NCI-H69 (cell line): Measurements from ENCODE around the gene EFCAB8.

Source experiments
- DNase-seq: peaks from one replicate; lab custom pipeline; 2025; lab: John Stamatoyannopoulos, UW

EFCAB8 gene, protein sequence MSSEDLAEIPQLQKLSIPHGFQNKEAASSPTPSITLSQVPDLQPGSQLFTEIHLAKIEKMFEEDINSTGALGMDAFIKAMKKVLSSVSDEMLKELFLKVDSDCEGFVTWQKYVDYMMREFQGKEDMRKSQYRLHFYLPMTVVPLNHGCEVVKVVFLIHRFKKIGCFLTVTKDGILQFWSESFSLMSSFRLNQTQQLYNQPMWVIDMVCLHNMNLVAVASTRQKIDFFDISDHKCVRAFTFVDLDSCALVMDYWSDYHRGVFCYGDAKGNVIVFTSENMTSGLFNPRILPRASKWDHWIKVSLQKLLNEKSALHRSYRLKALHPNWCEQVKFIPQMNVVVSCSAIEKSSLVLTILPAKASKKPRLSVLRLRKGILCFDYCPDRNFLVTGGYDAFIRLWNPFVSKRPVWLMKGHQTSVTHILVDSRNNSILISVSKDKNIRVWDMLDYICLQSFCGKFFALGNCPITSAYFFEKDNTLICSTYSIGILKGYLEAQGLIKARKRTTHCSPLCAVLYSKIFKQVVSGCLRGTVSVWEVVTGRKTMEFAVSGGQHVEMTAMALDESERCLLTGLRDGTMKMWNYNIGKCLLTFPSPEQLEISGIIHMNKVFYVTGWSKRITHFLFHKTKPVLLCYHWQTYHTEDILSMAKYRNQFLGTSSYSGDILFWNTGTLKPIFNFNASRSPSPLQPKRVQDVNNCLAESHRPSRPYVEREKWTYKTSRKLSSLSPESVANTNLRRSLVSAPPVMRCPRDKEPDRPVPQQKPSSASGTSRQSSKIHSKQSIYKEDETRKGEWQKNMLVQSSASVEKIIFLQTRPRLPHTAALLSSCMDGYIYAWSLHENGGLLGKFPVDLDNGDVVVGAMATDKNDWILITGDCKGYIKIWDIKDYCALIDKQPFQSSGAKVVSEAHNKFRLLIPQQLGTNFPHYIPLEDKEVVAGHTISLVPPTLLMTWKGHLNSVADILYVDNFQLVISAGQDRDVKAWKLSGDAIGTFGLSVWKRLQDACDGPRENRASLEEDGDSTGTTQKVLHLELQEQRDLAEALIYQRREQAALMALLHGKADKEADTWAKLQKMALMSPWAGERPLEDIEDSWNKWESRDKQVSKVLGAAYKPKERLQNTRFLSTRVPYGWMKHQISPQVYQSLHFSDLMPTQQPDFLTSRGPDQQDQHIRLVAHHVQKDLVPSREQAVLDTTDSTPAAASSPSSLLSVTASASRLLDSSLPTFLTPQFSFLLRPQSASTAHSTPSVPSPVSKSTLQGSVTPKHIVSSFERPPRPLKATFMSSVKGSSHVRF

DNA sequence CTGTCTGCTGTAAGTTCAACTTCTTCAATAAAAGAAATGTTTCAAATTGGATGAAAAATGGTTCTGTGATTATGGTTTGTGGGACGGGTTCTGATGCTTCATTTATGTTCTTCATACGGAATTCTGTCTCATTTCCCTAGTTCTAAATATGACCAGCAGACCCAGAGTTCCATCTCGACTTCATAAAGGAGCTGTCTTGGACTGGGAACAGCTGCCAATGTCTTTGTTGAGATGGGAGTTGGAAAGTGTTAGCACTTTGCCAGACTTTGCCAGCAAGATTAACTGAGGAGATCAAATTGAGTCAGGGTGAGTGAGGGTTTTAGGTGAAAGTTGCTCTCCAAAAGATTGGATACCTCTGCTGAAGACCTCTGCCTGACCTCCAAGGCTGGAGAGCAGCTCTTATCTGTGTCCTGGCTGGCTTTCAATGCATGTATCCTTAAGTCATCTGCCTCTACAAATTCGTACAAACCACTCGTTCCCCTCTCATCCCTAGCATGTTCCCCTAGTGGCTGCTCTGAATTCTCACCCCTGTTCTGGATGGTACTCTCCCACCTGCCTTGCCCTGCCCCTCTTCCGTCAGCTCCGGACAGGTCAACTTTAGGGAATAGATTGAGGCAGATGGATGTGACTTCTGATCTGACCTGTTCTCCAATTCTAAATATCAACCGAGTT is at the start of gene EFCAB8:
EFCAB8 (plus strand) TSS at position 223 of the 672 bp plus-strand sequence. CDS start 4,870 bp downstream, outside the sequence.
- DNase-seq: no peak

DNA sequence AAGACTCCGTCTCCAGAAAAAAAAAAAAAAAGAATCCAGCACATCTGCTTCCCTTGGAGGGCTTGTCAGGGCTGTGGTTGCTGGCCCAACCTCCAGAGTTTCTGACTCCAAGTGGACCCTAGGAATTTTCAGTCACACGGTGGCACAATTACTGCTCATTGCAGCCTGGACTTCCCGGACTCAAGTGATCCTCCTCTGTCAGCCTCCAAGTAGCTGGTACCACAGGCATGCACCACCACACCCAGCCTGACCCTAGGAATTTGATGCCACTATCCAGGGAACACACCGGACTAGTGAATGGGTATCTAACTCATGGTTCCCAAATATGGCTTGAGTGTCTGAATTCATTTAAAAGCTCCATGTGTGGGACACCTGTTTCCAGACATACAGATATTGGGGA is 48.8 kb upstream of the EFCAB8 start:
- no peak for DNase-seq

DNA sequence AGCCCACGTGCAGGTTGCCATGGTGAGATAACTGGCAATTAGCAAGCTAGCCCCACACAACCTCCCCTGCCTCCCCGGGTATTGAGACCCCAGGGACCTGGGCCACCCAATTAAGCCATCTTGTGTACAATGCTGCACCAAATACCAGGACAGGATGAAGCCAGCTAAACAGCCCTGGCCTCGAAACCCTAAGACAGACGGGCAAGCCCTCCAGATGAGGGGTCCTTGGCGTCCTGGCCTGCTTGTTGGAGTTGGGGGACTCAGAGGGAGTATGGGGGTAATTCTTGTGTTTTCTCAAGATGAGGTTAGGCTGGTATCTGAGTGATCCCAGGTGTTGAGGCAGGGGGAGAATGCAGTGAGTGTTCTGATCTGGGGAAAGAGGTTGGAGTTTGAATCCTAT is 47.8 kb upstream of the EFCAB8 start:
- peak; percentile 20 for DNase-seq

DNA sequence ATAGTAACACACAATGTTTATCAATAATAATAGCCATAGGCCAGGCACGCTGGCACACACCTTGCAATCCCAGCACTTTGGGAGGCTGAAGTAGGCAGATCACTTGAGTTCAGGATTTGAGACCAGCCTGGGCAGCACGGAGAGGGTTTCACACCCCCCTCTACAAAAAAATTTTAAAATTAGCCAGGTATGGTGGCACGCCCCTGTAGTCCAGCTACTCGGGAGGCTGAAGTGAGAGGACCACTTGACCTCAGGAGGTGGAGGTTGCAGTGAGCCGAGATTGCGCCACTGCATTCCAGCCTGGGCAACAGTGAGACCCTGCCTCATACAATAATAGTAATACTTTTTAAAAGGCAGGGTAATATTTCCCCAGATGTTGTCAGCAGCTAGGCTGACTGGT is 46.8 kb upstream of the EFCAB8 start:
- no peak for DNase-seq

DNA sequence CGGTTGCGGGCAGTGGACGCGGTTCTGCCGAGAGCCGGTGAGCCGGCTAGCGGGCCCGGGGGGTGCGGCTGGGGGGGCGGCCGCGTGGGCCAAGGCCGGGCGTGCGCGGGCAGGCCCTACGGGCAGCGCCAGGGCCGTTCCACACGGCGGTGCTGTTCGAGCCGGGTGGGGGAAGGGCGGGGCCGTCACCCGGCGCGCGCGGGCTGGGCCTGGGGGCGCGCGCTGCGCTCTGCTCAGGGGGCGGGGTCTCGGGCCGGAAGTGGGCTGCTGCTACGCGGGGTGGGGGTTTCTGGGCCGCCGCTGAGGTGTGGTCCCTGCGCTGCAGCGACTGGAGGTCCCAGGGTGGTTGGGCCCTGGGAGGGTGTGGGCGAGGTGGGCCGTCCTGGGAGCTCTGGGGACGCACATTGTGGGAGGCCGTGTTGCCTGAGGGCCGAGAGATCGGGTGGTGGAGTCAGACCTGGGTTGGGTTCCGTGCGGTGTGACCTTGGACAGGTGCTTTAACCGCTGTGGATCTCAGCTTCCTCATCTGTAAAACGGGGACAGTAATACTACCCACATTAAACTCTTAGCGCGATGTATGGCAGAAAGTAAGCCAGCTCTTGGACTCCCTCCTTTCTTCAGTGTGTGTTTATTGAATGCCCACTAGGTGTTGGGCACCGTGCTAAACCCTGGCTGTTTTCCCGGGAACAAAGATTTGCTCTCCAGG is 38.6 kb upstream of the EFCAB8 start:
- DNase-seq: peak; percentile 93

DNA sequence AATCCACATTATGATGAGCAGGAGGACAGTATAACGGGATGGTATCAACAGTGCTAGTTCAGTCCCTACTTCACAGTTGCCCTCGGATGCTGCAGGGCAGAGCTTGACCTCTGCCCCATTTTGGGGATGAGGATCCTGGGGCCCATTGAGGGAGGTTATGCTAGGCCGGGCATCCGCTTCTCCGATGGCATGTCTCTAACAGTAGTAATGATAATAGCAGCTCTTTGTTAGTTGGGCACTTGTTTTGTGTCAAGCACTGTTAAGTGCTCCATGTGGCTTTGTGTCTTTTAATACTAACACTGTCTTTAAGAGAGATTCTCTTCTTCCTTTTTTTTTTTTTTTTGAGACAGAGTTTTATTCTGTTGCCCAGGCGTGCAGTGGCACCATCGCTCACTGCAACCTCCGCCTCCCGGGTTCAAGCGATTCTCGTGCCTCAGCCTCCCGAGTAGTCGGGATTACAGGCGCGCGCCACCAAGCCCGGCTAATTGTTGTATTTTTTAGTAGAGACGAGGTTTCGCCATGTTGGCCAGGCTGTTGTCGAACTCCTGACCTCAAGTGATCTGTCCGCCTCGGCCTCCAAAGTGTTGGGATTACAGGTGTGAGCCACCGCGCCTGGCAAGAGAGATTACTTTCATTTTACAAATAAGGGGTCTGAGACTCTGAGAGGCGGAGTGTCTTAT is 37.9 kb upstream of the EFCAB8 start:
- DNase-seq: no peak

DNA sequence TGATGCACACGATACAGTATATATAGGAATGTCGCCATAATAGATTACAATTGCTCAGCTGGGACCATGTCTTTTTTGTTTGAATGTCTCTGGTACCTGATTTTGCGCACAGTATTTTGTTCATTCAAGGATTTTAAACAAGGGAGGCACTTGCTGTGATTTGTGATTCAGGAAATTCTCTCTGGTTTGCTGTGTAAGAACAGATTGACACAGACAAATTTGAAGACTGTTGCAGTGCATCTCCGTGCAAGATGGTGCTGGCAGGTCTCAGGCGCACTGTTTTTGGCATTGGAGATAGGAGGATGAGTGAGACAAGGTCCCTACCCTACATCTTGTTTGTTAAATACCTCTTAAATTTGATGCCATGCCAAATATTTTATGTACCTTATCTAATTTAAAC is 36.5 kb upstream of the EFCAB8 start:
- DNase-seq: no peak

DNA sequence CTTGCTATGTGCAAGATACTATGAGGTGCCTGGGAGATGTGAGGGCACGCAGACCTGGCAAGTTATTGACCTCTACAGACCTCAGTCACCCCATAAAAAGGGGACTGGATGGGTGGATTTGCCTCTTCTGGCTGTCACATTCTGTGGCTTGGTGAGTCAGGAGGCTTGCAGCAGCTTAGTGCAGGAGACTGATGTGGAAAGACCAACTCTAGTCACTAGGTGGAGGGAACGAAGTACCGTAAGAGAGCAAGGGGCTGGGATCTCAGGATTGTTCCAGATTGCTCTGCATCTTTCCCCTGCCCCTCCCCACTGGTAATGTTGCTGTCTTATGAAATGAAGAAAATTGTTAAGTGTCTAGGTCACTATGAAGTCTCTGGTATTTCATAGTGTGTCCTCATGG is 35.6 kb upstream of the EFCAB8 start:
- no peak for DNase-seq

DNA sequence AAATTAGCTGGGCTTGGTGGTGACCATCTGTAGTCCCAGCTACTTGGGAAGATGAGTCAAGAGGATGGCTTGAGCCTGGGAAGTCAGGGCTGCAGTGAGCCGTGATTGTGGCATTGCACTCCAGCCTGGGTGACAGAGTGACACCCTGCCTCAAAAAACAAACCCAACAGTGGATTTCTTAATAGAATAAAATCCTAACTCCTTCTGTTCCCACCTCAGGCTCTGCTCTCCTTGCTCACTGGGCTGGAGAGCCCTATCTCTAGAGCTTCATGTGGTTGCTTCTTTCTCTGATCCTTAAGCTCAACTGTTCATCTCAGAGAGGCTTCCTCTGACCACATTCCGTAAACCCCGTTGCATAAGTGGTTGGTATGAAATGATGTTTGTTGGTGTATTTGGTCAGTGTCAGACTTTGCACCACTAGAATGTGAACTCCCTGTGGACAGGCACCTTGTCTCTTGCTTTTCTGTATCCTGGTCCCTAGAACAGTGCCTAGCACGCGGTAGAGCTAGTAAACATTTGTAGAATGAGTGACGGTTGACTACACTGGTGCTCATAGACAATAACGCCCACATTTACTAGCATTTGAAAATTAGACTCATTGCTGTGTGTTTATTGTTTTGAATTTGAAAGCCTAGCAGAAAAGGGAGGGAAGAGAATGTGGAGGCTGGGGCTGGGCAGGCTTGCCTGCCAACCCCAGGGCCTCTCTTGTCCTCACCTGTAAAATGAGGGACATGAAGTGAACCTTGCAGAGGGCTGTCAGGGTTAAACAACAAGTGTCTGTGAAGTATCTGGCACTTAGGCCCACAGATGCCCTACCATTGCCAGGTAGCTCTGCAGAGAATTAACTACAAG is 34.8 kb upstream of the EFCAB8 start:
- DNase-seq: no peak

DNA sequence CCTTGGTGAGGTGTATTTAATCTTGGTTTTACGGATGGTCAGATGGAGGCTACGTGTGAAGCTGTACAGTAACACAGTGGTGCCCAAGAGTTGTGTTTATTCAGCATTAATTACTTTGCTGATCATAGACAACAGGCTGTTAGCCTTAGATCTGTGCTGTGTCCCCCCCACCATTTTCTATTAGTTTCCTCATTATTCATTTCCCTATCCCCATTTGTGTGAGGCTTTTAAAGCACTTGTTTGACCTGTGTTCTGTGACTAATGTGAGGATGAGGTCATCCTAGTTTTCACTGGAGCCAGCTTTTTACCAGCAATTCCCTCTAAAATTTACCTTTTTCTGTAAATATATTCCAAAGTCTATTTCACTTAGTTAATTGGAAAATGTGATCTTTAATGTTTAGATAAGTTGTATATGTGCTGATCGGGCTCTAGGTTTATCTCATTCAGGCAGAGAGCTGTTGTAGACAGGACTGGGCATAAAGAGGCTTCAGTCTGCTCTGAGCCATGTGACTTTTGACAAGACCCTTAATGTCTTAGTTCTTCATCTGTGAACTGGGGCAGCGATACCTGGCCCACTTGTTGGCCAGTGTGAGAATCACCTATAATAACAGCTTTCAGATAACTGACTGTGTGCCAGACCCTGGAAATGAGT is 30.6 kb upstream of the EFCAB8 start:
- peak; percentile 33 for DNase-seq

DNA sequence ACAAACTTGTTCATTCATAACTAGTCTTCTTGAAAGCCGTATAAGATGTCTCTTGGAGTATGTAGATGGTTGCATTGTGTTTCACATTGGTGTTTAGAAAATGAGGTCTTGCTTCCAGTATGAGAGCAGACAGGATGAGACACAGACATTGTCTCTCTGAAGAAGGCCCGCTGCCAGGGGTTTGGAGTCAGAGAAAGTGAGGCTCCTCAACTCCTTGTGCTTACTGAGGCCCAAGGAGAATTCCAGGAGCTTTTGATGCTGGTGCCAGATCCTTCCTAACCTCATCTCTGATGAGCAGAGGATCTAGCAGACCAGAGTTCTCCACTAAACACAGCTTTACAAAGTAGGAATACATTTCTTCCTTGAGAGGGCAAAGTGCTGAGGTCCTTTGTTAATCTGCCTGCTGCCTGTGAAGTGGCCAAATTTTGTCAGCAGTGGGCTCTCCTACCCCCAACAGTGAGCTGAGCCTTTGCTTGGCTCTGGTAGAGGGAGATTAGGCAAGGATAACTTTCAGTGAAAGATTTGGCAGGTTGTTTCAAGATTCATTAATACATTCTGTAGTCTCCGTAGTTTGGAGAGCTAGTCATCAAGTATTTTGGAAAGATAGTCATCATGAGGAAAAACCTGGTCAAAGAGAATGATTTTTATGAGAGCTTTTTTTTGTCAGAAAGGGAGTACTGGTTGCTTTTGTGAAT is 29.3 kb upstream of the EFCAB8 start:
- no peak for DNase-seq

DNA sequence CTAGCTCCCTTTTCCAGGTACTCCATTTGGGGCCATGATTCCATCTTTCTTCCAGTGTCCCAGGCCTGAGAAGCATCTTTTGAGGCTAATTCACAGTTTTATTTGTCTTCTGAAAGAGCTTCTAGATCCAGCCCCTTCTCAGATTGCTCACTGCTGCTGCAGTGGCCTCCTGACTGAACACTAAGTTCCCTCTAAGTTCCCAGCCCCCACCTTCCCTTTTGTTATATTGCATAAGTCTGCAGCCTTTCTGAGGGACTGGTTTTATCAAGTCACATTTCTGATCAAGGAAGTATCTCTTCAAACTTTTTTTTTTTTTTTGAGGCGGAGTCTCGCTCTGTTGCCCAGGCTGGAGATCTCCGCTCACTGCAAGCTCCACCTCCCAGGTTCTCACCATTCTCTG is 28.3 kb upstream of the EFCAB8 start:
- DNase-seq: no peak

DNA sequence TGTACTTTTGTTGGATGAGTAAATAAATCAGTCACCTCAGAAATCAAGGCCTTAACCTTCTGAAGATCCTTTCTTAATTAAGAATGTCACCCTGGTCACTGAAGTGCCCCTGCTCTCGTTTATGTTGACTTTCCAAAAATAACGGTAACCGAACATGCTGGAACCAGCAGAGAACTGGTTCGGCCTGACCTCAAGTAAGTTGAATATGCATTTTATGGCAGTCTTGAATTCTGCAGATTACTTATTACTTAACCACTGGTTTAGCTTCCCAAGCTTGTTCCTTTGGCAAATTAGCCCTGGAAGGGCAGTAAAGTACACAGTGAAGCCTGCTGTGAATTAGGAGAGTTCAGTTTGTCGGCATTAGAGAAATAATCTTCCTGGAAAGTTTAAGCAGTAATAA is 26.7 kb upstream of the EFCAB8 start:
- no peak for DNase-seq

DNA sequence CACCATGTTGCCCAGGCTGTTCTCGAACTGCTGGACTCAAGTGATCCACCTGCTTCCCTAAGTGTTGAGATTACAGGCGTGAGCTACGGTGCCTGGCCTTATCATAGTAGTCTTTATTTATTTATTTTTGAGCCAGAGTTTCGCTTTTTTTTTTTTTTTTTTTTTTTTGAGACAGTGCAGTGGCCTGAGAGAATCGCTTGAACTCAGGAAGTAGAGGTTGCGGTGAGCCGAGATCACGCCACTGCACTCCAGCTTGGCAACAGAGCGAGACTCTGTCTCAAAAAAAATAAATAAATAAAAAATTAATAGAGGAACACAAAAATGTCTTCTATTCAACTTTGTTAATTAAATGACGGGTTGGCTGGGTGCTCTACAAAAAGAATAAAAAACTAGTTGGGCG is 26.1 kb upstream of the EFCAB8 start:
- DNase-seq: no peak

DNA sequence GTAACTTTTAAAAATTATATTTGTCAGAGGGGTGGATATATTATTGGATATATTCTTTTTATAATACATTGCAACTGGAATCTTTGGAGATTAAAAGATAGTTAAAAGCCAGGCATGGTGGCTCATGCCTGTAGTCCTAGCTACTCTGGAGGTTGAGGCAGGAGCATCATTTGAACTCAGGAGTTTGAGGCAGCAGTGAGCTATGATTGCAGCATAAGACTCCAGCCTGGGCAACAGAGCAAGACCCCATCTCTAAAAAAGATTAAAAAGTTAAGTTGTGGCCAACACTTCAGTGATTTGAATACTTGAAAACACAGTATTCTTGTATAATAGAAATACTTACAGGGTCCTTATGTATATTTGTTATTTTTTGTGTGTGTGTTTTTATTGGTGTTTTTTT is 23.8 kb upstream of the EFCAB8 start:
- no peak for DNase-seq

DNA sequence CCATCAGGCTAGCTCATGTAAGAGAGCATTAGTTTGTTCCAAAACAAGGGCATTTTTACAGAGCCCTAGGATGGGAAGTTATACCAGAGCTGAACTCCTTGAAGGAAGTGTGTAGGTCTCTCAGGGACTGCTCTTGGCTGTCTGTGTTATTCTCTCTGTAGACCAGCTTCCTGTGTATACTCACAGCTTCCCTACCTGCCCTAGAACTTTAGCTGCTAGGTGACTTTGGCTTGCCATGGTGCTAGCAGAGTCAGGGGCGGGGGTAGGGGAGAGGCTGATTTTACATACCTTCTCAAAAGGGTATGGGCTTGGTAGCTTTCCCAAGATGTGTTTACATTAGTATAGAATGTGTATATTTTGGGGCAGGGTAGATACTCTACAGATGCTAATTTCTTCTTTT is 21.6 kb upstream of the EFCAB8 start:
- DNase-seq: no peak

DNA sequence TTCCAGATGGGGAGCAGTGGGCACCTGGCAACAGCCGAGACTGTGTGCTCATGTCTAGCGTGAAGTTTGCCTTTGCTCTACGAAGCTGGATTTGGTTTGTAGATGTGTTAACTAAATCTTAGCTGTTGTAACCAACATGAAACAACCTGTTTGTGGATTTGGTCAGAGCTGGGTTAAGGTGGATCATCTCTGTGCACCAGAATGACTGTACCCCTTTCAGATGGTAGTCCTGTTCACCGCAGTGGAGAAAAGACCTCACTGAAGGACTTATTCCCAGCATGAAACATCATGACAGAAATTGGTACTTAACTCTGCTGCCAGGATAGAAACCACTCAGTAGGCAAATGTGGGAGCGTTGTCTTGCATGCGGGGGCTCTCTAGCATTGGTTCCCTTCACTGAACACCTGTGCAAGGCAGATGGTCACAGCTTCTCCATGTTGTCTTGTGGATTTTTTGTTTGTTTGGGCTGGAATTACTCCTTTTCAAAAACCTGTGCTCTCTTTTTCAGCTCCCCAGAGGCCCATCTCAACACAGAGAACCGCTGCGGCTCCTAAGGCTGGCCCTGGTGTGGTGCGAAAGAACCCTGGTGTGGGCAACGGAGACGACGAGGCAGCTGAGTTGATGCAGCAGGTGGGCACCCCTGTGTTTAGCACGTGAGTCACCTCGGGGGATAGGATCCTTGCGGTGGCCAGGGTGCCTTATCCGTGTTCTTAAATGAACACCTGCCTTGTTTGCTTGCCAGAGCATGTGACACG is 19.3 kb upstream of the EFCAB8 start:
- peak; percentile 89 for DNase-seq

DNA sequence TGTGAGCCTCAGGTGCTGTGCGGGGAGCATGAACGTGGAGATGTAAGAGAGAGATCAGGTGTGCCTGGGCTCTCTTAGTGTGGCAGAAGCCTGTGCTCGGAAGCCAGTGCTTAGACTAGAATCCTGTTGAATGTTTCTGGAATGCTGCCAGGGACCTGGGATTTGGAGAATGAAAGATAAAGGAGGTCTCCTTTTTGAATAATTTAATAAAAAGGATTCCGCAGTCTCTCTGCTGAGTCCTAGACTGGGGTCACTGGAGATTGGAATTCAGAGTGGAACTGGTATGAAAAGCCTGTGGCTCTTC is 18.8 kb upstream of the EFCAB8 start:
- DNase-seq: no peak
